IPS-18a (cell line): Measurements from ENCODE around the gene SPRY4.
"Not testable (repeated sequence)": the region's sequence is repeated elsewhere in the genome, so short reads cannot be mapped to it uniquely, and the experiment has no call there.

Source experiments
- H3K27ac ChIP-seq: one replicate; pipeline ENCODE4 v1.5.1; 2013; ENCODE audit warnings: low read length
- H3K27me3 ChIP-seq: one replicate; pipeline ENCODE4 v1.6.1; 2013; ENCODE audit warnings: mild to moderate bottlenecking, low read length; ENCODE audit not compliant: control insufficient read depth, insufficient read depth
- H3K36me3 ChIP-seq: one replicate; pipeline ENCODE4 v1.6.1; 2013; ENCODE audit warnings: low read depth, low read length; ENCODE audit not compliant: control insufficient read depth
- H3K4me1 ChIP-seq: one replicate; pipeline ENCODE4 v1.6.1; 2013; ENCODE audit warnings: low read depth, low read length; ENCODE audit not compliant: control insufficient read depth
- H3K4me3 ChIP-seq: one replicate; pipeline ENCODE4 v1.5.1; 2013; ENCODE audit warnings: low read length
- H3K9ac ChIP-seq: one replicate; pipeline ENCODE4 v1.6.1; 2013; ENCODE audit warnings: mild to moderate bottlenecking, low read length, moderate library complexity
- H3K9me3 ChIP-seq: one replicate; pipeline ENCODE4 v1.6.1; 2013; ENCODE audit warnings: low read depth, low read length; ENCODE audit not compliant: control insufficient read depth

Gene SPRY4

DNA sequence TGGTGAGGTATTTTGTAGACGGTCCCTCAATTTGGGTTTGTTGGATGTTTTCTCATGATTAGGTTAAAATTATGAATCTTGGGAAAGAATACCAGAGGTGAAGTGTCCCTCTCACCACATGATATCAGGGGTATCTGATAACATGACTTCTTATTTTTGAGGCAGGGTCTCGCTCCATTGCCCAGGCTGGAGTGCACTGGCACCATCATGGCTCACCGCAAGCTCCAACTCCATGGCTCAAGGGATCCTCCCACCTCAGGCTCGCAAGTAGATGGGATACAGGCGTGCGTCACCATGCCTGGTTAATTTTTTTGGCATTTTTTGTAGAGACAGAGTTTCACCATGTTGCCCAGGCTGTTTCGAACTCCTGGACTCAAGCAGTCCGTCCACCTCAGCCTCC, 24.1 kb downstream of the SPRY4 start:
- Histone ChIP-seq H3K9me3 (no peaks in the 10 kb centered on the region), H3K4me1 (peaks cover 19% of the 10 kb centered on the region), H3K4me3 (no peak overlapping the region)

DNA sequence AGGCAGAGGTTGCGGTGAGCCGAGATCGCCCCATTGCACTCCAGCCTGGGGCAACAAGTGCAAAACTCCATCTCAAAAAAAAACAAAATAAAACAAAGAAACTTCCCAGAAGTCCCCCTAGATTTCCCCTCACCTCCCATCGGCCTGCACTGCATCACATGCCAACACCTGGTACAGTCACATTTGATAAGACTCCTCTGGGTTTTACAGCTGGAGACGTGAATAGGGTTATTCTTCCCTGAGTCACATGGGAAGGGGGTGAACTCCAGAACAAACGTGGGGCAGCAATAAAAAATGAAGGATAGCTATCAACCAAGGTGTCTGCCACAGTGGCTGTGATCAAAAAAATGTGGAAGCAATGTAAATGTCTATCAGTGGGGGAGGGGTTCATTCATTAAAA, 26.0 kb downstream of the SPRY4 start:
- Histone ChIP-seq H3K36me3 (peaks cover 6% of the 10 kb centered on the region), H3K27me3 (no peaks in the 10 kb centered on the region), H3K9ac (no peak overlapping the region), H3K4me3 (no peak overlapping the region), H3K4me1 (peaks cover 27% of the 10 kb centered on the region), H3K27ac (no peak overlapping the region), H3K9me3 (no peaks in the 10 kb centered on the region)

More for the DNA sequence above, 24.1 kb downstream of the SPRY4 start:
- Histone ChIP-seq H3K9ac (no peak overlapping the region), H3K36me3 (peaks cover 6% of the 10 kb centered on the region), H3K27me3 (no peaks in the 10 kb centered on the region), H3K27ac (no peak overlapping the region)

DNA sequence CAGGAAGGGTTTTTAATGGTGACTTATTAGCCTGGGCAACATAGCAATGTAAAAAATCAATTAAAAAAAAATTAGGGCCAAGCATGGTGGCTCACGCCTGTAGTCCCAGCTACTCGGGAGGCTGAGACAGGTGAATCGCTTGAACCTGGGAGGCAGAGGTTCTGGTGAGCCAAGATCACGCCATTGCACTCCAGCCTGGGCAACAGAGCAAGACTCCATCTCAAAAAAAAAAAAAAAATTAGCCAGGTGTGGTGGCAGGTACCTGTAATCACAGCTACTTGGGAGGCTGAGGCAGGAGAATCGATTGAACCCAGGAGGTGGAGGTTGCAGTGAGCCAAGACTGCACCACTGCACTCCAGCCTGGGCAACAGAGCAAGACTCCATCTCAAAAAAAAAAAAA, 27.0 kb downstream of the SPRY4 start:
- not testable (repeated sequence) for H3K4me3 ChIP-seq, H3K27ac ChIP-seq, H3K9ac ChIP-seq, H3K9me3 ChIP-seq, H3K36me3 ChIP-seq, H3K27me3 ChIP-seq
- H3K4me1 ChIP-seq, result peaks cover 27% of the 10 kb centered on the region

DNA sequence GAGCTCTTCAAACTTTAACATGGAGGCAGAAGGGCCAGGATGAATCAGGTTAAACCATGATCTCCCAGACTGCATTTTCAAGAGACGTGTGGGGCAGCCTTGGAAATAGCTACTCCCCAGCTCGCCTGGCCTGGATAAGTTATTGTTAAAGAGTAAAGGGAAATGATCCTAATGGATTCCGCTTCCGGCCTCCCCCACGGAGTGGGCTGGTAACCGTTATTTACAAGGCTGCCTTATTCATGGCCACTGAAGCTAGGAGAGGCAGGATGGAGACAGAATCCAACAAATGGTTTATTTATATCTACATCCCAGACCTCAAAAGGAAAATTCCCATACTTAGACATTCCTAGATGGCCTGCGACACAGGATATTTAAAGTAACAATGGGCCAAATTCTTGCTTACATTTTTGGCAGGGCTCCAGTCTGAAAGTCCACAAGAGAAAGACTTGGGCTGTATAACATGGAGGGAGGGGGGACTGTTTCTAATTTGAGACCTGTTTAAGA, 27.9 kb downstream of the SPRY4 start:
- H3K4me1 ChIP-seq, result peaks cover 29% of the 10 kb centered on the region
- H3K4me3 ChIP-seq, result no peak overlapping the region
- H3K9me3 ChIP-seq, result no peaks in the 10 kb centered on the region
- no peaks in the 10 kb centered on the region for H3K27me3 ChIP-seq
- no peak overlapping the region for H3K9ac ChIP-seq
- no peaks in the 10 kb centered on the region for H3K36me3 ChIP-seq
- H3K27ac ChIP-seq, result no peak overlapping the region

- peaks cover 32% of the 10 kb centered on the region for H3K4me1 ChIP-seq
- H3K36me3 ChIP-seq, result peaks cover 3% of the 10 kb centered on the region
- peak overlapping the region; percentile 18 for H3K9ac ChIP-seq
- no peaks in the 10 kb centered on the region for H3K9me3 ChIP-seq
- no peaks in the 10 kb centered on the region for H3K27me3 ChIP-seq
- no peak overlapping the region for H3K27ac ChIP-seq
- H3K4me3 ChIP-seq, result no peak overlapping the region
These were observed 28.6 kb downstream of the SPRY4 start for GRCh38 chr5:142295960-142296860.

DNA sequence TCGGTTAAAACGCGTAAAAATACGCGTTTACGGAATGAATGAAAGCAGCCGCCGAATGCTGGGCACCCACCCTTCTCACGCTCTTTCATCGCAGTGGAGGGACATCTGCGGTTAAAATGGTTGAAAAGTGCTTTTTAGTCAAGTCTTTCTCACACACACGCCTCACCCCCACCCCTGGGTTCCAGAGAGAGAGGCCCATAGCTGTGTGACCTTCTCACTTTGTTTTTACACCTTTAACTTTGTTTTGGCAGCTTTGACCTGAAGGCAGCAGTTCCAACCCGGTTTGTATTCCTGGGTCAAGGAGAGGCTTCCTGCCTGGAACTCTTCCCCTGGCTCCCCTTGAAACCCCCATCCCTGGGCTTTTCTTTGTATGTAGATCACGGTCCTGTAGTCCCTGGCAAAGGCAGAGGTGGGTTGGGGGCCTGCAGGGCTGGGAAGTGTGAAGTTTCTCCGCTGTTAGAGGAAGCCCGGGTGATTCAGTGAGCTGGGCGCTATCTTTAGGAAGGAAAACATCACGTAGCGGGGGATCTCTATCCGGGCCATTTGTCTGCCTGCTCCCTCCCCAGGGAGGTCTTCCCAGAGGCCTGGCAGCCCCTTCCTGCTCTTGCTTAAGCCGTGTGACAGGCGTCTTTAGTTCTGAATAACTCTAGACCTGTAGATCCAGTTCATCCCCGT, 29.6 kb downstream of the SPRY4 start:
- H3K4me3 ChIP-seq, result no peak overlapping the region
- peaks cover 3% of the 10 kb centered on the region for H3K36me3 ChIP-seq
- peaks cover 39% of the 10 kb centered on the region for H3K4me1 ChIP-seq
- H3K9me3 ChIP-seq, result no peaks in the 10 kb centered on the region
- H3K9ac ChIP-seq, result peak overlapping the region; percentile 18
- no peaks in the 10 kb centered on the region for H3K27me3 ChIP-seq
- no peak overlapping the region for H3K27ac ChIP-seq

DNA sequence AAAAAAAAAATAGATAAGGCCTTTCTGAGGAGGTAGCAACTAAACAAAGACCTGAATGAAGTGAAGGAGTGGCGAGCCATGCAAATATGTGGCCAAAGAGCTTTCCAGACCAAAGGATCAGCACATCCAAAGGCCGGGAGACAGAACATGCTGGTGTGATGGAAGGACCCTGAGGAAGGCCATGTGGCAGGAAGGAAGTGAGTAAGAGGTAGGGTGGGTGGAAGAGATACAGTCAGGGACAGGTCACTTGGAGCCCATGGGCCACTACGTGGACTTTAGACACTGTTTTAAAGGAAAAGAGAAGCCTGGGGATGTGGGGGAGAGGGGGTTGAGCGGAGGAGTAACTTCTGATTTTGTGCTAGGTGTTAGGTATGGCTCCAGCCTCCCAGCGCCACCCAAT, 31.3 kb downstream of the SPRY4 start:
- Histone ChIP-seq H3K27me3 (no peaks in the 10 kb centered on the region), H3K36me3 (peaks cover 3% of the 10 kb centered on the region), H3K4me3 (no peak overlapping the region), H3K4me1 (peaks cover 39% of the 10 kb centered on the region), H3K9ac (no peak overlapping the region), H3K9me3 (no peaks in the 10 kb centered on the region), H3K27ac (no peak overlapping the region)

- peaks cover 3% of the 10 kb centered on the region for H3K36me3 ChIP-seq
- no peaks in the 10 kb centered on the region for H3K27me3 ChIP-seq
- H3K4me3 ChIP-seq, result no peak overlapping the region
- H3K27ac ChIP-seq, result no peak overlapping the region
- H3K9me3 ChIP-seq, result no peaks in the 10 kb centered on the region
- H3K4me1 ChIP-seq, result peaks cover 39% of the 10 kb centered on the region
- H3K9ac ChIP-seq, result no peak overlapping the region
These were observed 32.0 kb downstream of the SPRY4 start for GRCh38 chr5:142292808-142293207.

GRCh38 chr5:142292249-142292648, 32.6 kb downstream of the SPRY4 start:
- H3K27me3 ChIP-seq, result no peaks in the 10 kb centered on the region
- peaks cover 3% of the 10 kb centered on the region for H3K36me3 ChIP-seq
- H3K27ac ChIP-seq, result no peak overlapping the region
- H3K4me1 ChIP-seq, result peaks cover 35% of the 10 kb centered on the region
- H3K4me3 ChIP-seq, result no peak overlapping the region
- no peaks in the 10 kb centered on the region for H3K9me3 ChIP-seq
- no peak overlapping the region for H3K9ac ChIP-seq

DNA sequence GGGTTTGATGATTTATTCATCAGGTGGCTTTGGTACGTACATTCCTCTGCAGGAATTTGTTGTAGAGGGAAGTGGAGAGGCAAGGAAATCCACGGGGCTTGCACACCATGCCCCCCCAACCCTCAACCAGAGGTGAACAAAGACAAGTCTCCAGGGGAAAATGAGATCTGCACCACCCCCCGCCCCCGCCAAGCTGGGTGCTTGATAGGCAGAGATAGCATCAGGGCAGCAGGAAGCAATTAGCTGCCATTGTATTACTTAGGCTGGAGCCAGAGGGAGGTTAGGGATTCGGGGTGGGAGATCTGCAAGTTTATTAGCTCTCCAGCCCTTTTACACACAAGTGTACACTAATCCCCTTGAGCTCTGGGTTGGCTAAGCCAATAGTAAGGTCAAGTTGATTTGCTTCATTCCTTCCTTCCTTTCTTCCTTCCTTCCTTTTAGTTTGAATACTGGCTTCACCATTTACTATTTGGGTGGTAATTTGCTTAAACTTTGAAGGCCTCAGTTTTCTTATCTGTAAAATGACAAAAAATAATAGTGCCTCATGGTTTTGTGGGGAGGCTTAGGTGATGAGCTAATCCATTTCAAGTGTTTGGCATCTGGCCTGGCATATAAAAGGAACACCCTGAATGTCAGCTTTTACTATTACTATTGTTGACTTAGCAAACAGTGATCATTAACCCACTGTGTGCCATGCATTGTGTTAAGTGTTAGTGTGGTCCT, 34.1 kb downstream of the SPRY4 start:
- H3K4me3 ChIP-seq, result no peak overlapping the region
- no peak overlapping the region for H3K9ac ChIP-seq
- H3K4me1 ChIP-seq, result peaks cover 20% of the 10 kb centered on the region
- H3K9me3 ChIP-seq, result no peaks in the 10 kb centered on the region
- no peaks in the 10 kb centered on the region for H3K27me3 ChIP-seq
- H3K36me3 ChIP-seq, result peaks cover 3% of the 10 kb centered on the region
- H3K27ac ChIP-seq, result no peak overlapping the region
